ENCODE data around the gene ZFX. TPM values are rescaled to one million over a fixed set of nuclear protein-coding genes. Genes with fewer than 3 reads are reported as not detected.

The ZFX gene
- total and polyA plus RNA-seq, 2 of the 8 experiments (the other 6 are each of a cell fraction or from before 2014, with no cell fraction given): 2.8 to 22.0 TPM

GRCh38 chrX:24243692-24244091 is 94.2 kb downstream of the ZFX start:
- H4K8ac ChIP-seq (ENCODE audit: extremely low read depth, insufficient read depth, low read length): no peak overlapping the region
- no peak overlapping the region for H4K91ac ChIP-seq (replicated peaks; ENCODE audit: insufficient read length, low read length)
- H4K5ac ChIP-seq (ENCODE audit: insufficient read length, low read depth, low read length): no peak overlapping the region
- ChIA-PET CTCF (ENCODE audit: partially characterized antibody) (interaction anchor here (0.6 kb wide), 1 partner anchor 190 kb away, joined by 4 read pairs; no protein-coding TSS in a partner anchor), POLR2A (ENCODE audit: partially characterized antibody) (no interaction called here)
- no peaks in the 10 kb centered on the region for H3K79me2 ChIP-seq (ENCODE audit: control insufficient read depth in 1 of 2, insufficient read depth in 2 of 2, low read length in 2 of 2)
- no peak overlapping the region for H2BK12ac ChIP-seq (ENCODE audit: low read depth, low read length)
- H3K4ac ChIP-seq (replicated peaks; ENCODE audit: insufficient read length, low read depth, low read length): no peak overlapping the region
- H3K23me2 ChIP-seq (ENCODE audit: low read depth, low read length): no peaks in the 10 kb centered on the region
- H4K20me1 ChIP-seq (replicated peaks in 1 of 2; ENCODE audit: control insufficient read depth in 1 of 2, insufficient read depth in 2 of 2, low read length in 2 of 2): no peaks in the 10 kb centered on the region
- no peak for DNase-seq (ENCODE audit: low read depth in 1 of 2, low spot score in 2 of 2)
- H3K27me3 ChIP-seq (replicated peaks in 1 of 4; ENCODE audit: control insufficient read depth in 3 of 4, extremely low read depth in 1 of 4, insufficient read depth in 3 of 4, low read length in 3 of 4): no peaks in the 10 kb centered on the region
- H2AK5ac ChIP-seq (ENCODE audit: low read depth, low read length): no peak overlapping the region
- no peak overlapping the region for H2BK15ac ChIP-seq (ENCODE audit: low read length)
- H3K36me3 ChIP-seq (ENCODE audit: control insufficient read depth in 2 of 4, insufficient read depth in 4 of 4, low read length in 3 of 4): no peaks in the 10 kb centered on the region
- H2BK120ac ChIP-seq (replicated peaks; ENCODE audit: low read depth, low read length): no peak overlapping the region
- no peaks in the 10 kb centered on the region for H3K79me1 ChIP-seq (ENCODE audit: low read depth, low read length)
- H3K9me3 ChIP-seq (ENCODE audit: insufficient read depth in 2 of 2, low read depth in 1 of 2, low read length in 1 of 2): no peaks in the 10 kb centered on the region
- H2BK5ac ChIP-seq (ENCODE audit: low read depth, low read length): no peak overlapping the region
- H3K4me1 ChIP-seq (replicated peaks in 1 of 4; ENCODE audit: control insufficient read depth in 3 of 4, insufficient read depth in 4 of 4, low read length in 3 of 4): 0 out of 7 replicates have a peak, but pooled peaks cover 0 to 3% (median 0%) of the 10 kb centered on the region in 4 experiments
- no peak overlapping the region for H2BK20ac ChIP-seq (ENCODE audit: low read length)
- H3K27ac ChIP-seq (ENCODE audit: low read depth, low read length): no peak overlapping the region
- no peak overlapping the region for H2AFZ ChIP-seq (ENCODE audit: low read length)
- H3K4me2 ChIP-seq (ENCODE audit: insufficient read depth in 1 of 2, low read depth in 2 of 2, low read length in 2 of 2): no peak overlapping the region
- no peak overlapping the region for H3K23ac ChIP-seq (ENCODE audit: insufficient read length)
- H3K4me3 ChIP-seq (ENCODE audit: extremely low read depth in 1 of 4, insufficient read depth in 2 of 4, low read depth in 3 of 4, low read length in 4 of 4): no peak overlapping the region
- WGBS, 2 experiments (ENCODE audit: extremely low coverage in 1 of 2, insufficient coverage in 1 of 2, insufficient read length in 1 of 2, insufficient replicate concordance in 2 of 2, low coverage in 1 of 2, low lambda C conversion rate in 2 of 2, missing lambda C conversion rate in 1 of 2): 95% methylated on average over 3 of the region's 3 CpGs; no CpG with 5 or more reads in 1 of the 2 experiments
- H3K56ac ChIP-seq (replicated peaks; ENCODE audit: insufficient read length, low read depth, low read length): no peak overlapping the region
- H3K9ac ChIP-seq (replicated peaks in 1 of 4; ENCODE audit: extremely low read depth in 1 of 4, low read depth in 3 of 4, low read length in 3 of 4): no peak overlapping the region
- H3K14ac ChIP-seq (ENCODE audit: insufficient read length): no peak overlapping the region
- no peak overlapping the region for H3K18ac ChIP-seq (ENCODE audit: extremely low read depth, low read length)
- no peak for FAIRE-seq

Measured in H1 (cell line).